OCI-LY1 (cell line): Measurements from ENCODE around the gene CATSPERD.

Source experiments
- H2AFZ ChIP-seq: fragments of 200-600 bp; sonication (generic), shearing (Covaris generic); 2 replicates; pipeline ENCODE4 v1.6.0; 2014; ENCODE audit warnings: antibody characterized with exemption, mild to moderate bottlenecking, low read length
- H3F3A ChIP-seq: fragments of 200-600 bp; sonication (generic), shearing (Covaris generic); 2 replicates; pipeline ENCODE4 v1.6.0; 2014; ENCODE audit warnings: mild to moderate bottlenecking, antibody characterized with exemption, low read length, moderate library complexity; ENCODE audit not compliant: insufficient read depth
- H3K27ac ChIP-seq: fragments of 200-600 bp; sonication (generic); 2 replicates; pipeline ENCODE4 v1.5.1; 2014; ENCODE audit warnings: low read length, mixed run types, mild to moderate bottlenecking, low read depth; ENCODE audit not compliant: poor library complexity, severe bottlenecking
- H3K27me3 ChIP-seq: fragments of 200-600 bp; sonication (generic); 2 replicates; pipeline ENCODE4 v1.6.0; 2014; ENCODE audit warnings: antibody characterized with exemption, mild to moderate bottlenecking, low read length, moderate library complexity; ENCODE audit not compliant: insufficient read depth
- H3K36me3 ChIP-seq: fragments of 200-600 bp; sonication (generic); 2 replicates; pipeline ENCODE4 v1.6.1; 2014; ENCODE audit warnings: mild to moderate bottlenecking, antibody characterized with exemption, low read length, moderate library complexity, mixed read lengths; ENCODE audit not compliant: insufficient read depth
- H3K4me1 ChIP-seq: fragments of 200-600 bp; sonication (generic); 2 replicates; pipeline ENCODE4 v1.5.1; 2014; ENCODE audit warnings: mild to moderate bottlenecking, low read length, moderate library complexity; ENCODE audit not compliant: insufficient read depth, severe bottlenecking
- H3K4me2 ChIP-seq: fragments of 200-600 bp; sonication (generic), shearing (Covaris generic); 2 replicates; pipeline ENCODE4 v1.6.1; 2014; ENCODE audit warnings: low read length
- H3K4me3 ChIP-seq: fragments of 200-600 bp; sonication (generic); 2 replicates; pipeline ENCODE4 v1.5.1; 2014; ENCODE audit warnings: low read length, low read depth, mild to moderate bottlenecking, mixed read lengths; ENCODE audit not compliant: poor library complexity, severe bottlenecking
- H3K79me2 ChIP-seq: fragments of 200-600 bp; shearing (Covaris generic); 2 replicates; pipeline ENCODE4 v1.6.1; 2016; ENCODE audit warnings: mixed run types, low read length, mixed read lengths; ENCODE audit not compliant: insufficient read depth
- H3K9ac ChIP-seq: fragments of 200-600 bp; sonication (generic), shearing (Covaris generic); 2 replicates; pipeline ENCODE4 v1.6.1; 2014; ENCODE audit warnings: mild to moderate bottlenecking, low read length, mixed read lengths
- H3K9me2 ChIP-seq: fragments of 200-600 bp; sonication (generic), shearing (Covaris generic); 2 replicates; pipeline ENCODE4 v1.6.1; 2014; ENCODE audit warnings: low read depth, mild to moderate bottlenecking, low read length, mixed read lengths
- H3K9me3 ChIP-seq: fragments of 200-600 bp; shearing (Covaris generic); 2 replicates; pipeline ENCODE4 v1.6.1; 2014; ENCODE audit warnings: low read length, mixed read lengths
- H4K20me1 ChIP-seq: fragments of 200-600 bp; sonication (generic), shearing (Covaris generic); 2 replicates; pipeline ENCODE4 v1.6.0; 2016; ENCODE audit warnings: mild to moderate bottlenecking, low read length; ENCODE audit not compliant: insufficient read depth
- CTCF ChIP-seq: fragments of 200-600 bp; sonication (generic), shearing (Covaris generic); IDR thresholded peaks from 2 replicates; pipeline ENCODE4 v1.5.1; 2017; ENCODE audit warnings: mild to moderate bottlenecking, antibody characterized with exemption, low read length, moderate library complexity, mixed read lengths
- EZH2 ChIP-seq: fragments of 200-600 bp; sonication (generic), shearing (Covaris generic); IDR thresholded peaks from 2 replicates; pipeline ENCODE4 v1.8.0; 2017; ENCODE audit warnings: borderline replicate concordance, mixed run types, mild to moderate bottlenecking, antibody characterized with exemption, low read length, moderate library complexity, mixed read lengths

CATSPERD gene

GRCh38 chr19:5749505-5749904, 29.1 kb downstream of the CATSPERD start:
- Histone ChIP-seq H3K9ac (no peak overlapping the region), H3F3A (no peaks in the 10 kb centered on the region), H3K9me2 (no peaks in the 10 kb centered on the region), H4K20me1 (no peaks in the 10 kb centered on the region), H3K4me3 (no peak overlapping the region), H3K4me1 (no peaks in the 10 kb centered on the region), H3K27ac (no peak overlapping the region), H3K27me3 (no peaks in the 10 kb centered on the region), H3K4me2 (no peak overlapping the region), H3K79me2 (no peaks in the 10 kb centered on the region), H2AFZ (no peak overlapping the region), H3K36me3 (no peaks in the 10 kb centered on the region), H3K9me3 (no peaks in the 10 kb centered on the region)
- TF ChIP-seq EZH2 (no peak), CTCF (no peak)

GRCh38 chr19:5751709-5752108, 31.3 kb downstream of the CATSPERD start:
- no peaks in the 10 kb centered on the region for H3K36me3 ChIP-seq

GRCh38 chr19:5753743-5754142, 33.3 kb downstream of the CATSPERD start:
- Histone ChIP-seq H3K79me2 (no peaks in the 10 kb centered on the region), H3F3A (no peaks in the 10 kb centered on the region)

More at GRCh38 chr19:5751709-5752108, 31.3 kb downstream of the CATSPERD start:
- Histone ChIP-seq H3K9me2 (no peaks in the 10 kb centered on the region), H3K27me3 (no peaks in the 10 kb centered on the region), H3K4me2 (no peak overlapping the region), H3K79me2 (no peaks in the 10 kb centered on the region), H3K4me1 (no peaks in the 10 kb centered on the region), H4K20me1 (no peaks in the 10 kb centered on the region), H3K27ac (no peak overlapping the region), H3K4me3 (no peak overlapping the region), H2AFZ (no peak overlapping the region), H3K9me3 (no peaks in the 10 kb centered on the region), H3K9ac (no peak overlapping the region), H3F3A (no peaks in the 10 kb centered on the region)
- no peak for TF ChIP-seq CTCF
- TF ChIP-seq EZH2, result no peak

More at GRCh38 chr19:5753743-5754142, 33.3 kb downstream of the CATSPERD start:
- Histone ChIP-seq H3K27ac (no peak overlapping the region), H3K27me3 (peaks cover 7% of the 10 kb centered on the region; the same call in 1 of the 2 replicates), H3K4me3 (no peak overlapping the region), H3K9me3 (no peaks in the 10 kb centered on the region), H3K9ac (no peak overlapping the region), H4K20me1 (no peaks in the 10 kb centered on the region), H3K9me2 (no peaks in the 10 kb centered on the region), H2AFZ (no peak overlapping the region), H3K36me3 (no peaks in the 10 kb centered on the region), H3K4me1 (no peaks in the 10 kb centered on the region), H3K4me2 (no peak overlapping the region)
- TF ChIP-seq CTCF (no peak), EZH2 (no peak)
